SK-N-SH treated with all-trans-retinoic acid at 6 μM for 48 hours (cell line): ENCODE measurements around the gene MIA2.

Experiments
- ATAC-seq: fragments of 200-7000 bp; cut with Tn5 transposase; 3 replicates; pipeline ENCODE4 v1.9.1; 2020; ENCODE audit warnings: mild to moderate bottlenecking, moderate library complexity
- ARNTL ChIP-seq: fragments of 450-650 bp; formaldehyde crosslinking; IDR thresholded peaks from 2 replicates; pipeline ENCODE4 v1.5.0; 2020; ENCODE audit warnings: low read depth, mild to moderate bottlenecking, moderate library complexity, borderline replicate concordance
- BACH2 ChIP-seq: fragments of 250-450 bp; sonication (Bioruptor Pico); IDR thresholded peaks from 2 replicates; pipeline ENCODE4 v1.9.0; 2021; ENCODE audit warnings: mild to moderate bottlenecking, borderline replicate concordance
- CSDC2 ChIP-seq: fragments of 250-450 bp; sonication (Bioruptor Pico); IDR thresholded peaks from 2 replicates; pipeline ENCODE4 v1.5.0; 2020; ENCODE audit warnings: mild to moderate bottlenecking, moderate library complexity
- ESRRG ChIP-seq: fragments of 250-450 bp; sonication (Bioruptor Pico); IDR thresholded peaks from 2 replicates; pipeline ENCODE4 v1.6.1; 2021; ENCODE audit warnings: mild to moderate bottlenecking
- GLIS3 ChIP-seq: fragments of 250-450 bp; sonication (Bioruptor Pico); IDR thresholded peaks from 2 replicates; pipeline ENCODE4 v1.5.0; 2020; ENCODE audit warnings: mild to moderate bottlenecking, moderate library complexity
- OSR1 ChIP-seq: fragments of 250-450 bp; sonication (Bioruptor Pico); IDR thresholded peaks from 2 replicates; pipeline ENCODE4 v1.8.0; 2022; ENCODE audit warnings: moderate library complexity, mild to moderate bottlenecking, inconsistent platforms
- PPARA ChIP-seq: fragments of 250-450 bp; sonication (Bioruptor Pico); IDR thresholded peaks from 2 replicates; pipeline ENCODE4 v1.5.0; 2020; ENCODE audit warnings: mild to moderate bottlenecking, borderline replicate concordance
- RARB ChIP-seq: fragments of 250-450 bp; sonication (Bioruptor Pico); IDR thresholded peaks from 2 replicates; pipeline ENCODE4 v1.8.0; 2021; ENCODE audit warnings: mild to moderate bottlenecking, moderate library complexity
- SNAI2 ChIP-seq: fragments of 250-450 bp; sonication (Bioruptor Pico); IDR thresholded peaks from 2 replicates; pipeline ENCODE4 v1.5.0; 2020; ENCODE audit warnings: mild to moderate bottlenecking, moderate library complexity
- TCF4 ChIP-seq: fragments of 250-450 bp; sonication (Bioruptor Pico); IDR thresholded peaks from 2 replicates; pipeline ENCODE4 v1.8.0; 2021; ENCODE audit warnings: mild to moderate bottlenecking, moderate library complexity, borderline replicate concordance
- TOX ChIP-seq: fragments of 250-450 bp; sonication (Bioruptor Pico); IDR thresholded peaks from 2 replicates; pipeline ENCODE4 v1.8.0; 2021; ENCODE audit warnings: mild to moderate bottlenecking, moderate library complexity, borderline replicate concordance
- ZC3H10 ChIP-seq: fragments of 250-450 bp; sonication (Bioruptor Pico); IDR thresholded peaks from 2 replicates; pipeline ENCODE4 v1.5.1; 2021; ENCODE audit warnings: mild to moderate bottlenecking, moderate library complexity
- ZFP3 ChIP-seq: fragments of 250-450 bp; sonication (Bioruptor Pico); IDR thresholded peaks from 2 replicates; pipeline ENCODE4 v1.5.0; 2020; ENCODE audit warnings: mild to moderate bottlenecking, moderate library complexity
- ZFP30 ChIP-seq: fragments of 450-650 bp; formaldehyde crosslinking; IDR thresholded peaks from 2 replicates; pipeline ENCODE4 v1.5.0; 2022; ENCODE audit warnings: mild to moderate bottlenecking, moderate library complexity
- ZNF565 ChIP-seq: fragments of 450-650 bp; formaldehyde crosslinking; conservative IDR thresholded peaks from 2 replicates; pipeline ENCODE4 v1.5.0; 2020; ENCODE audit warnings: low read depth, mild to moderate bottlenecking, moderate library complexity
- ZNF70 ChIP-seq: fragments of 450-650 bp; formaldehyde crosslinking; IDR thresholded peaks from 2 replicates; pipeline ENCODE4 v1.5.0; 2020; ENCODE audit warnings: mild to moderate bottlenecking, moderate library complexity
- ZNF8 ChIP-seq: fragments of 450-650 bp; formaldehyde crosslinking; IDR thresholded peaks from 2 replicates; pipeline ENCODE4 v1.5.0; 2020; ENCODE audit warnings: mild to moderate bottlenecking, moderate library complexity
- TF ChIP-seq, protein P1 (sequence below): fragments of 250-450 bp; sonication (Bioruptor Pico); IDR thresholded peaks from 2 replicates; pipeline ENCODE4 v1.5.1; 2021; ENCODE audit warnings: mild to moderate bottlenecking, moderate library complexity
- TF ChIP-seq, protein P2 (sequence below): fragments of 250-450 bp; sonication (Bioruptor Pico); IDR thresholded peaks from 2 replicates; pipeline ENCODE4 v1.8.0; 2020; ENCODE audit warnings: mild to moderate bottlenecking, moderate library complexity, borderline replicate concordance
- TF ChIP-seq, protein P3 (sequence below): fragments of 250-450 bp; sonication (Bioruptor Pico); IDR thresholded peaks from 2 replicates; pipeline ENCODE4 v1.5.0; 2020; ENCODE audit warnings: mild to moderate bottlenecking, moderate library complexity
- TF ChIP-seq, protein P4 (sequence below): fragments of 250-450 bp; sonication (Bioruptor Pico); IDR thresholded peaks from 2 replicates; pipeline ENCODE4 v1.8.0; 2021; ENCODE audit warnings: low read depth, mild to moderate bottlenecking, moderate library complexity, borderline replicate concordance
- TF ChIP-seq, protein P5 (sequence below): fragments of 250-450 bp; sonication (Bioruptor Pico); IDR thresholded peaks from 2 replicates; pipeline ENCODE4 v1.5.1; 2020; ENCODE audit warnings: low read depth, mild to moderate bottlenecking, moderate library complexity

MIA2 gene

DNA sequence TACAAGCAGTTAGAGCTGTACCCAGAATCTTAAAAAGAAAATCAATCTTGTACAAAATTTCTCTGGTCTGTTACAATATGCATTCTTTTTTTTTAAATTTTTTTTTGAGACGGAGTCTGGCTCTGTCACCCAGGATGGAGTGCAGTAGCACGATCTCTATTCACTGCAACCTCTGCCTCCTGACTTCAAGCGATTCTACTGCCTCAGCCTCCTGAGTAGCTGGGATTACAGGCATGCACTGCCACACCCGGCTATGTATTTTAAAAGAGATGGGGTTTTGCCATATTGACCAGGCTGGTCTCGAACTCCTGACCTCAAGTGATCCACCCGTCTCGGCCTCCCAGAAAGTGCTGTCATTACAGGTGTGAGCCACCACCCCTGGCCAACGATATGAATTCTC is 194.4 kb downstream of the MIA2 start:
- ATAC-seq: no peak
- TF ChIP-seq RARB (CRISPR knock-in tag): no peak
- TF ChIP-seq, protein P1, sequence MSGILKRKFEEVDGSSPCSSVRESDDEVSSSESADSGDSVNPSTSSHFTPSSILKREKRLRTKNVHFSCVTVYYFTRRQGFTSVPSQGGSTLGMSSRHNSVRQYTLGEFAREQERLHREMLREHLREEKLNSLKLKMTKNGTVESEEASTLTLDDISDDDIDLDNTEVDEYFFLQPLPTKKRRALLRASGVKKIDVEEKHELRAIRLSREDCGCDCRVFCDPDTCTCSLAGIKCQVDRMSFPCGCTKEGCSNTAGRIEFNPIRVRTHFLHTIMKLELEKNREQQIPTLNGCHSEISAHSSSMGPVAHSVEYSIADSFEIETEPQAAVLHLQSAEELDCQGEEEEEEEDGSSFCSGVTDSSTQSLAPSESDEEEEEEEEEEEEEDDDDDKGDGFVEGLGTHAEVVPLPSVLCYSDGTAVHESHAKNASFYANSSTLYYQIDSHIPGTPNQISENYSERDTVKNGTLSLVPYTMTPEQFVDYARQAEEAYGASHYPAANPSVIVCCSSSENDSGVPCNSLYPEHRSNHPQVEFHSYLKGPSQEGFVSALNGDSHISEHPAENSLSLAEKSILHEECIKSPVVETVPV: no peak
- TF ChIP-seq PPARA (CRISPR knock-in tag): no peak
- no peak for TF ChIP-seq OSR1 (CRISPR knock-in tag)
- TF ChIP-seq, protein P2, sequence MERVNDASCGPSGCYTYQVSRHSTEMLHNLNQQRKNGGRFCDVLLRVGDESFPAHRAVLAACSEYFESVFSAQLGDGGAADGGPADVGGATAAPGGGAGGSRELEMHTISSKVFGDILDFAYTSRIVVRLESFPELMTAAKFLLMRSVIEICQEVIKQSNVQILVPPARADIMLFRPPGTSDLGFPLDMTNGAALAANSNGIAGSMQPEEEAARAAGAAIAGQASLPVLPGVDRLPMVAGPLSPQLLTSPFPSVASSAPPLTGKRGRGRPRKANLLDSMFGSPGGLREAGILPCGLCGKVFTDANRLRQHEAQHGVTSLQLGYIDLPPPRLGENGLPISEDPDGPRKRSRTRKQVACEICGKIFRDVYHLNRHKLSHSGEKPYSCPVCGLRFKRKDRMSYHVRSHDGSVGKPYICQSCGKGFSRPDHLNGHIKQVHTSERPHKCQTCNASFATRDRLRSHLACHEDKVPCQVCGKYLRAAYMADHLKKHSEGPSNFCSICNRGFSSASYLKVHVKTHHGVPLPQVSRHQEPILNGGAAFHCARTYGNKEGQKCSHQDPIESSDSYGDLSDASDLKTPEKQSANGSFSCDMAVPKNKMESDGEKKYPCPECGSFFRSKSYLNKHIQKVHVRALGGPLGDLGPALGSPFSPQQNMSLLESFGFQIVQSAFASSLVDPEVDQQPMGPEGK (CRISPR knock-in tag): no peak
- no peak for TF ChIP-seq TCF4
- TF ChIP-seq, protein P3, sequence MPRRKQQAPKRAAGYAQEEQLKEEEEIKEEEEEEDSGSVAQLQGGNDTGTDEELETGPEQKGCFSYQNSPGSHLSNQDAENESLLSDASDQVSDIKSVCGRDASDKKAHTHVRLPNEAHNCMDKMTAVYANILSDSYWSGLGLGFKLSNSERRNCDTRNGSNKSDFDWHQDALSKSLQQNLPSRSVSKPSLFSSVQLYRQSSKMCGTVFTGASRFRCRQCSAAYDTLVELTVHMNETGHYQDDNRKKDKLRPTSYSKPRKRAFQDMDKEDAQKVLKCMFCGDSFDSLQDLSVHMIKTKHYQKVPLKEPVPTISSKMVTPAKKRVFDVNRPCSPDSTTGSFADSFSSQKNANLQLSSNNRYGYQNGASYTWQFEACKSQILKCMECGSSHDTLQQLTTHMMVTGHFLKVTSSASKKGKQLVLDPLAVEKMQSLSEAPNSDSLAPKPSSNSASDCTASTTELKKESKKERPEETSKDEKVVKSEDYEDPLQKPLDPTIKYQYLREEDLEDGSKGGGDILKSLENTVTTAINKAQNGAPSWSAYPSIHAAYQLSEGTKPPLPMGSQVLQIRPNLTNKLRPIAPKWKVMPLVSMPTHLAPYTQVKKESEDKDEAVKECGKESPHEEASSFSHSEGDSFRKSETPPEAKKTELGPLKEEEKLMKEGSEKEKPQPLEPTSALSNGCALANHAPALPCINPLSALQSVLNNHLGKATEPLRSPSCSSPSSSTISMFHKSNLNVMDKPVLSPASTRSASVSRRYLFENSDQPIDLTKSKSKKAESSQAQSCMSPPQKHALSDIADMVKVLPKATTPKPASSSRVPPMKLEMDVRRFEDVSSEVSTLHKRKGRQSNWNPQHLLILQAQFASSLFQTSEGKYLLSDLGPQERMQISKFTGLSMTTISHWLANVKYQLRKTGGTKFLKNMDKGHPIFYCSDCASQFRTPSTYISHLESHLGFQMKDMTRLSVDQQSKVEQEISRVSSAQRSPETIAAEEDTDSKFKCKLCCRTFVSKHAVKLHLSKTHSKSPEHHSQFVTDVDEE (CRISPR knock-in tag): no peak
- TF ChIP-seq ZNF70 (CRISPR knock-in tag): no peak
- TF ChIP-seq SNAI2 (CRISPR knock-in tag): no peak
- TF ChIP-seq BACH2 (CRISPR knock-in tag): no peak
- TF ChIP-seq ZNF565 (CRISPR knock-in tag): no peak
- TF ChIP-seq ESRRG: no peak
- no peak for TF ChIP-seq CSDC2
- TF ChIP-seq ZNF8: no peak
- TF ChIP-seq TOX (CRISPR knock-in tag): no peak
- no peak for TF ChIP-seq ZFP3 (CRISPR knock-in tag)
- TF ChIP-seq ZC3H10 (CRISPR knock-in tag): no peak
- TF ChIP-seq GLIS3: no peak
- TF ChIP-seq ARNTL: no peak

DNA sequence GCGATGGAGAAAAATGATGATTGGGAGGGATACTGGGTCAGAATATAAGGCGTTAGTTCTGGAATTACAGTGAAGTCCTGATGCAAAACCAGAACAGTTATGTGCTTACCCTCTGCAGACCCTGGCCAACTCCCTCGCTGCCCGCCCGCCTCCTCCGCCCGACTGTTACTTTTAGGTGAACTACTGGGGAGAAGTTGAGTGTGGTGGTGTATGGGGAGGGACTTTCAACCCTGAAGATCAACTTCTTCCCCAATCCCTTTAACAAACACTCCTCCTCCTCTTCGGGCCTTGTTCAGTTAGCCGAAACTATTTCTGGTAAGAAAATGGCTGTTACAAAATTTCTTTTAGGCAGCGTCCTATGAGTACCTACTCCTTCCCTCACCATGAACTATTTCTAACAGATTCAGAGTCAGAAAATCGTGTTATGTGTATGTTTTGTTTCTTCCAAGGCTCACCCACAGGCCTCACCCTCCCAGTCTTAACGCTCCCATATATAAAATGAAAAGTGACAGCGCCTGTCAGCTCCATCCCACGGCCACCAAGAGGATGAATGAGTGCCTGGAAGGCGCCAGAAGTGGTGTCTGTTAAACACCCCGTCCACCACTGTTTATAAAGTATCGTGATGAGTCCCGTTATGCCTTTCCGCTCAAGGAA is 197.2 kb downstream of the MIA2 start:
- ATAC-seq: no peak
- TF ChIP-seq, protein P4, sequence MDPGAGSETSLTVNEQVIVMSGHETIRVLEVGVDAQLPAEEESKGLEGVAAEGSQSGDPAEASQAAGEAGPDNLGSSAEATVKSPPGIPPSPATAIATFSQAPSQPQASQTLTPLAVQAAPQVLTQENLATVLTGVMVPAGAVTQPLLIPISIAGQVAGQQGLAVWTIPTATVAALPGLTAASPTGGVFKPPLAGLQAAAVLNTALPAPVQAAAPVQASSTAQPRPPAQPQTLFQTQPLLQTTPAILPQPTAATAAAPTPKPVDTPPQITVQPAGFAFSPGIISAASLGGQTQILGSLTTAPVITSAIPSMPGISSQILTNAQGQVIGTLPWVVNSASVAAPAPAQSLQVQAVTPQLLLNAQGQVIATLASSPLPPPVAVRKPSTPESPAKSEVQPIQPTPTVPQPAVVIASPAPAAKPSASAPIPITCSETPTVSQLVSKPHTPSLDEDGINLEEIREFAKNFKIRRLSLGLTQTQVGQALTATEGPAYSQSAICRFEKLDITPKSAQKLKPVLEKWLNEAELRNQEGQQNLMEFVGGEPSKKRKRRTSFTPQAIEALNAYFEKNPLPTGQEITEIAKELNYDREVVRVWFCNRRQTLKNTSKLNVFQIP: no peak
- TF ChIP-seq ZNF70 (CRISPR knock-in tag) (no peak), RARB (CRISPR knock-in tag) (no peak), ARNTL (no peak), ZFP30 (CRISPR knock-in tag) (no peak), TOX (CRISPR knock-in tag) (no peak), CSDC2 (no peak), BACH2 (CRISPR knock-in tag) (no peak), PPARA (CRISPR knock-in tag) (no peak)
- TF ChIP-seq, protein P5, sequence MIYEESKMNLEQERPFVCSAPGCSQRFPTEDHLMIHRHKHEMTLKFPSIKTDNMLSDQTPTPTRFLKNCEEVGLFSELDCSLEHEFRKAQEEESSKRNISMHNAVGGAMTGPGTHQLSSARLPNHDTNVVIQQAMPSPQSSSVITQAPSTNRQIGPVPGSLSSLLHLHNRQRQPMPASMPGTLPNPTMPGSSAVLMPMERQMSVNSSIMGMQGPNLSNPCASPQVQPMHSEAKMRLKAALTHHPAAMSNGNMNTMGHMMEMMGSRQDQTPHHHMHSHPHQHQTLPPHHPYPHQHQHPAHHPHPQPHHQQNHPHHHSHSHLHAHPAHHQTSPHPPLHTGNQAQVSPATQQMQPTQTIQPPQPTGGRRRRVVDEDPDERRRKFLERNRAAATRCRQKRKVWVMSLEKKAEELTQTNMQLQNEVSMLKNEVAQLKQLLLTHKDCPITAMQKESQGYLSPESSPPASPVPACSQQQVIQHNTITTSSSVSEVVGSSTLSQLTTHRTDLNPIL (CRISPR knock-in tag): no peak
- TF ChIP-seq, protein P2 (CRISPR knock-in tag): no peak
- TF ChIP-seq, protein P1: no peak
- TF ChIP-seq, all 23 proteins: peak for 0
